Smooth muscle cell (in vitro differentiated cells): Measurements from ENCODE around the gene STIM1. TPM values are rescaled to one million over a fixed set of nuclear protein-coding genes. Genes with fewer than 3 reads are reported as not detected.

ENCODE experiments used
- DNase-seq: peaks from one replicate; lab custom pipeline; 2025; ENCODE audit not compliant: unreplicated experiment; lab: John Stamatoyannopoulos, UW
- H2AFZ ChIP-seq: fragments of 200-600 bp; sonication (generic); 2 replicates; pipeline ENCODE4 v1.6.0; 2016; ENCODE audit warnings: antibody characterized with exemption, low read depth, mild to moderate bottlenecking
- H3F3A ChIP-seq: fragments of 200-600 bp; sonication (generic); 2 replicates; pipeline ENCODE4 v1.6.0; 2017; ENCODE audit warnings: antibody characterized with exemption, low read depth
- H3K27ac ChIP-seq: fragments of 200-600 bp; sonication (generic); 2 replicates; pipeline ENCODE4 v1.5.1; 2016; ENCODE audit warnings: low read depth, mild to moderate bottlenecking
- H3K27me3 ChIP-seq: fragments of 200-600 bp; sonication (generic); 2 replicates; pipeline ENCODE4 v1.6.1; 2016; ENCODE audit warnings: low read depth, mild to moderate bottlenecking
- H3K36me3 ChIP-seq: fragments of 200-600 bp; sonication (generic); 2 replicates; pipeline ENCODE4 v1.5.1; 2016; ENCODE audit warnings: low read depth
- H3K4me1 ChIP-seq: fragments of 200-600 bp; sonication (generic); 2 replicates; pipeline ENCODE4 v1.5.1; 2016; ENCODE audit warnings: low read depth
- H3K4me2 ChIP-seq: fragments of 200-600 bp; sonication (generic); 2 replicates; pipeline ENCODE4 v1.6.0; 2016; ENCODE audit warnings: mild to moderate bottlenecking
- H3K4me3 ChIP-seq: fragments of 200-600 bp; sonication (generic); 2 replicates; pipeline ENCODE4 v1.5.1; 2016; ENCODE audit warnings: mild to moderate bottlenecking
- H3K79me2 ChIP-seq: fragments of 200-600 bp; sonication (generic); 2 replicates; pipeline ENCODE4 v1.6.0; 2016; ENCODE audit warnings: low read depth, mild to moderate bottlenecking
- H3K9ac ChIP-seq: fragments of 200-600 bp; sonication (generic); 2 replicates; pipeline ENCODE4 v1.6.0; 2016; ENCODE audit warnings: low read depth
- H3K9me3 ChIP-seq: fragments of 200-600 bp; sonication (generic); replicated peaks from 2 replicates; pipeline ENCODE4 v1.5.1; 2016; ENCODE audit warnings: low read depth
- H4K20me1 ChIP-seq: fragments of 200-600 bp; sonication (generic); 2 replicates; pipeline ENCODE4 v1.6.0; 2016; ENCODE audit warnings: low read depth
- WGBS: methylation state at CpG from one replicate; pipeline ENCODE4 v1.1.7; 2016; ENCODE audit warnings: low lambda C conversion rate; 5-methylcytosine and 5-hydroxymethylcytosine counted together
- polyA plus RNA-seq: library from polyadenylated mRNA; unstranded; fragments of >200 nt; fragmentation: Nextera tagmentation; extraction: Ambion mirVana; gene quantifications from 2 replicates; pipeline ENCODE4 v1.2.1, GENCODE V29; 2016
- total RNA-seq: library from RNA; depleted of rRNA; stranded (reverse); fragments of >200 nt; gene quantifications from 2 replicates; pipeline ENCODE4 v1.2.3, GENCODE V29; 2014
- TF ChIP-seq, protein P1 (sequence below): fragments of 200-600 bp; sonication (generic); IDR thresholded peaks from 2 replicates; pipeline ENCODE4 v1.5.1; 2017; ENCODE audit warnings: borderline replicate concordance, mild to moderate bottlenecking, antibody characterized with exemption; ENCODE audit not compliant: insufficient read depth, poor library complexity, severe bottlenecking

Gene STIM1
- total and polyA plus RNA-seq, 2 experiments from 2014 or later: 15.3 to 31.5 TPM

DNA sequence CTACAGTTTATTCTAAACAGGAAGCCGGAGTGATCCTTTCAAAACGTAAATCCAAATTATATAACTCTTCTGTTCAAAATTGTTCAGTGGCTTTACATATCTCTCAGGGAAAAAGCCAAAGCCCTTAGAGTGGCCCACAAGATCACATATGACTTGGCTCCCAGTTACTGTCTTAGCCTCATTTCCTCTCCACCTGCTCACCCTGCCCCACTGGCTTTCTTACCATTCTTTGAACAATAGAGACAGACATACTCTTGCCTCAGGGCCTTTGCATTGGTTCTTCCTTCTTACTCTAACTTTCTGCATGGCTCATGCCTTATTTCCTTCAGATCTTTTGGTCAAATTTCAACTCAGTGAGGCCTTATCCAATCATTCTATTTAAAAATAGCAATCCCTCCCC lies 52.1 kb downstream of the STIM1 start:
- H3K4me1 ChIP-seq: peaks cover 9% of the 10 kb centered on the region

DNA sequence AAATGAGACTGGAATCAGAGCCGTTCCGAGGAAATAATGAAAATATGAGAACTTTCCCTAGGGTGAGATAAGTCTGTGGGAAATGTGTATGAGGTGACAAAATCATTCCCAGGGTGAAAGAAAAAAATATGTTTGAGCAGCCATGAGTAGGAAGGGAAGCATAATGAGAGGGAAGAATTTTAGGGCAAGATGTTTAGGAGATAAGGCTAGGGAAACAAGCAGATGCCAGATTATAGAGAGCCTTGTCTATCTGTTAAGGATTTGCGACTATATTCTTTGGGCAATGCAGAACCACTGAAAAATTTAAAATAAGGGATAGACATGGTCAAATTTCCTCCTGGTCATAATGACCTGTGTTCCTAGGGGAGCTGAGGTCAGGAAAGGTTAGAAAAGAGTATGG lies 54.4 kb downstream of the STIM1 start:
- Histone ChIP-seq H3K36me3 (no peaks in the 10 kb centered on the region), H3K4me2 (no peak overlapping the region), H3K9me3 (no peaks in the 10 kb centered on the region), H3K9ac (no peak overlapping the region), H3F3A (peaks cover under 1% of the 10 kb centered on the region), H3K4me1 (peaks cover 5% of the 10 kb centered on the region), H3K4me3 (no peak overlapping the region), H3K27ac (no peak overlapping the region), H3K27me3 (no peaks in the 10 kb centered on the region), H4K20me1 (peaks cover 9% of the 10 kb centered on the region), H2AFZ (no peak overlapping the region), H3K79me2 (peaks cover 31% of the 10 kb centered on the region)
- TF ChIP-seq, protein P1, sequence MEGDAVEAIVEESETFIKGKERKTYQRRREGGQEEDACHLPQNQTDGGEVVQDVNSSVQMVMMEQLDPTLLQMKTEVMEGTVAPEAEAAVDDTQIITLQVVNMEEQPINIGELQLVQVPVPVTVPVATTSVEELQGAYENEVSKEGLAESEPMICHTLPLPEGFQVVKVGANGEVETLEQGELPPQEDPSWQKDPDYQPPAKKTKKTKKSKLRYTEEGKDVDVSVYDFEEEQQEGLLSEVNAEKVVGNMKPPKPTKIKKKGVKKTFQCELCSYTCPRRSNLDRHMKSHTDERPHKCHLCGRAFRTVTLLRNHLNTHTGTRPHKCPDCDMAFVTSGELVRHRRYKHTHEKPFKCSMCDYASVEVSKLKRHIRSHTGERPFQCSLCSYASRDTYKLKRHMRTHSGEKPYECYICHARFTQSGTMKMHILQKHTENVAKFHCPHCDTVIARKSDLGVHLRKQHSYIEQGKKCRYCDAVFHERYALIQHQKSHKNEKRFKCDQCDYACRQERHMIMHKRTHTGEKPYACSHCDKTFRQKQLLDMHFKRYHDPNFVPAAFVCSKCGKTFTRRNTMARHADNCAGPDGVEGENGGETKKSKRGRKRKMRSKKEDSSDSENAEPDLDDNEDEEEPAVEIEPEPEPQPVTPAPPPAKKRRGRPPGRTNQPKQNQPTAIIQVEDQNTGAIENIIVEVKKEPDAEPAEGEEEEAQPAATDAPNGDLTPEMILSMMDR: no peak
- DNase-seq: no peak
- WGBS: 66% methylated on average over 3 of the region's 3 CpGs

More for the DNA sequence above, 52.1 kb downstream of the STIM1 start:
- Histone ChIP-seq H3F3A (peaks cover 6% of the 10 kb centered on the region), H2AFZ (no peak overlapping the region), H3K4me3 (no peak overlapping the region), H4K20me1 (peaks cover 11% of the 10 kb centered on the region), H3K9me3 (no peaks in the 10 kb centered on the region), H3K36me3 (no peaks in the 10 kb centered on the region), H3K79me2 (peaks cover 18% of the 10 kb centered on the region), H3K27ac (peak overlapping the region; percentile 96), H3K4me2 (no peak overlapping the region), H3K9ac (no peak overlapping the region), H3K27me3 (no peaks in the 10 kb centered on the region)
- no peak for DNase-seq
- TF ChIP-seq, protein P1: no peak
- WGBS: 82% methylated on average over 2 of the region's 2 CpGs

DNA sequence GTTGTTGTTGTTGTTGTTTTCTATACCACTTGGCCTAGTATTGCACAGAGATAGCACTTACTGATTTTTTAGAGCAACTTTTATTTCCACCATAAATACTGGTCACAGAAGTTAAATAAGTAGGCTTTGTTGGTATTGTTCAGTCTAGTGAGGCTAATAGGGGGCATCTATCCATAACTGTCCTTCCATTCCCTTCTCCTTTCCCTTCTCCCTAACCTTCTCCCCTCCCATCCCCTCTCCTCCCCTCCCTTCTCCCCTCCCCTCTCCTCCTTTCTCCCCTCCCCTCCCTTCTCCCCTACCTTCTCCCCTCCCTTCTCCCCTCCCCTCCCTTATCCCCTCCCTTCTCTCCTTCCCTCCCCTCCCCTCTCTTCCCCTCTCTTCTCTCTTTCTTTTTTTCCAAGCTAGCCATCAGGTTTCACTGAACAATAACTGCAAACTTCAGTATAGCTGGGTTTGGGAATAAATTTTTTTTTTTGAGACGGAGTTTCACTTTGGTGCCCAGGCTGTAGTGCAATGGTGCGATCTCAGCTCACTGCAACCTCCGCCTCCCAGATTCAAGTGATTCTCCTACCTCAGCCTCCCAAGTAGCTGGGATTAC lies 56.5 kb downstream of the STIM1 start:
- no peaks in the 10 kb centered on the region for H3K27me3 ChIP-seq
- H3K4me2 ChIP-seq: no peak overlapping the region
- WGBS: 100% methylated on average over 3 of the region's 3 CpGs
- no peaks in the 10 kb centered on the region for H3K4me1 ChIP-seq
- H3F3A ChIP-seq: no peaks in the 10 kb centered on the region
- no peak overlapping the region for H3K27ac ChIP-seq
- H4K20me1 ChIP-seq: no peaks in the 10 kb centered on the region
- H3K9ac ChIP-seq: no peak overlapping the region
- H3K4me3 ChIP-seq: no peak overlapping the region
- H3K79me2 ChIP-seq: peaks cover 42% of the 10 kb centered on the region
- H2AFZ ChIP-seq: no peak overlapping the region
- H3K36me3 ChIP-seq: no peaks in the 10 kb centered on the region
- H3K9me3 ChIP-seq: no peaks in the 10 kb centered on the region
- no peak for DNase-seq
- TF ChIP-seq, protein P1: no peak

- 98% methylated on average over 5 of the region's 5 CpGs for WGBS
Observed at GRCh38 chr11:3913921-3914320, 58.5 kb downstream of the STIM1 start.

More at GRCh38 chr11:3913921-3914320, 58.5 kb downstream of the STIM1 start:
- TF ChIP-seq, protein P1: no peak
- H4K20me1 ChIP-seq: no peaks in the 10 kb centered on the region
- H3K4me2 ChIP-seq: no peak overlapping the region
- no peaks in the 10 kb centered on the region for H3K4me1 ChIP-seq
- H3K9me3 ChIP-seq: no peaks in the 10 kb centered on the region
- no peak overlapping the region for H3K27ac ChIP-seq
- H3K36me3 ChIP-seq: no peaks in the 10 kb centered on the region
- H2AFZ ChIP-seq: no peak overlapping the region
- H3K79me2 ChIP-seq: peaks cover 34% of the 10 kb centered on the region
- no peak for DNase-seq
- H3F3A ChIP-seq: no peaks in the 10 kb centered on the region
- no peak overlapping the region for H3K9ac ChIP-seq
- no peak overlapping the region for H3K4me3 ChIP-seq
- no peaks in the 10 kb centered on the region for H3K27me3 ChIP-seq
